SKM-1 (cell line): ENCODE data around the gene UQCC5.

Experiments
- DNase-seq: peaks from one replicate; lab custom pipeline; 2025; ENCODE audit not compliant: unreplicated experiment; lab: John Stamatoyannopoulos, UW

Gene UQCC5

GRCh38 chr3:52558436-52558835 lies 22.0 kb downstream of the UQCC5 start:
- no peak for DNase-seq

DNA sequence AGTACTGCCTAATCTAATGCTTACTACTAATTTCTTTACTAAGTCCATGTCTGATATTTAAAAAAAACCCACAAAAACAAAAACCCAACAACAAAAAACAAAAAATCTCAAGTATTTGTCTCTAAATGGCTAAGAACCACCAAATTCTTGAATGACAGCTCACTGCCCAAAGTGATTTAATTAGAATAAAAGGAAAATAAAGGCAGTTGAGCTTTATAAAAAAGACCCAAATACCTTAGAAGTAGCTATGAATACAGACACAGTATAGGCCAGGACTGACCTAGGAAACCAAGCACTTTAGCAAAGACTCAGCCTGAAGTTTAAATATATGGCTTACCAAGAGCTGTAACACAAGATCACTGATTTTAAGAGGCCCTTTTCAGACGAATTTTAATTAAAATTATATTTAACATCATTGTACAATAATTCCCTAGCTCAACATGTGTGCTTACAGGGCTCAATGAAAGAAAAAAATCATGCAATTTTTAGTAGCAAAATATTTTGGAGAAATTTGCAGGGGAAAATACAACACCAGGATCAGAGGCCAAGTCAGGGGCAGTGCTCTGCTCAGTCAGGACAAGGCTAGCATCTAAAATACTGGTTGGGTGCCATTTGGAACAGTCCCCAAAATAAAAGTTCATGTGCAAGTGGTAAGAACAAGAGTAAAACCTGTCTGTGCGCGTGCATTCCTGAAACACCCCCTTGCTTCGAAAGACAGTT lies 24.8 kb downstream of the UQCC5 start:
- no peak for DNase-seq

DNA sequence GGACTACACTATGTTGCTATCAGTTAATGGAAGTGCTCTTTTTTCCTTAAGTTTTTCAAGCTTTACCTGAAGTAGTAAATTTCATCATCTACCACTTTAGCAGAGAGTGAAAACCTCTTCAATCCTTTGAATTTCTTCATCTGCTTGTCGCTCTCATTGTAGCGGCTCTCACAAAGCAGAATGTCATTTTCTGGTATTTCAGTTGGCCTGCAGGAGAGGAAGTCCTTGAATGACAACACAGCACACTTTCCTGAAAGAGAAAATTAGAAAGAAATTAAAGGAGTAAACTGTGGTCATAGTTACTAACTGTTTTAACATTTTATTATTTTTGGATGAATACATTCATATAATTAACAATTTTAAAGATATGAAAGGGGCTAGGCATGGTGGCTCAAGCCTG lies 27.6 kb downstream of the UQCC5 start:
- no peak for DNase-seq

- DNase-seq: no peak
Measured at GRCh38 chr3:52568069-52568468, 31.7 kb downstream of the UQCC5 start.

- no peak for DNase-seq
Measured at GRCh38 chr3:52570076-52570475, 33.7 kb downstream of the UQCC5 start.

GRCh38 chr3:52572221-52572620 lies 35.8 kb downstream of the UQCC5 start:
- no peak for DNase-seq

- DNase-seq: no peak
Measured at GRCh38 chr3:52574056-52574965, 37.9 kb downstream of the UQCC5 start.
